ENCODE data around the gene ADGRF3. TPM values are rescaled to one million over a fixed set of nuclear protein-coding genes. Genes with fewer than 3 reads are reported as not detected.

ADGRF3 gene
- 0.04 and 0.06 TPM in 2 replicates for total RNA-seq (ENCODE audit: low replicate concordance)

- Mint-ChIP-seq H3K27ac (peak within 1 kb of the TSS; percentile 100), H3K4me3 (peak within 1 kb of the TSS; percentile 100), H3K9me3 (no peaks in the 10 kb centered on the region), H3K36me3 (peaks cover 11% of the 10 kb centered on the region), H3K27me3 (ENCODE audit: insufficient read depth, low read depth) (peaks cover 5% of the 10 kb centered on the region), H3K4me1 (peaks cover 28% of the 10 kb centered on the region)
- Histone ChIP-seq H3K36me3 (no peaks in the 10 kb centered on the region), H3K79me2 (ENCODE audit: low read depth) (peaks cover 75% of the 10 kb centered on the region), H3K4me3 (peak within 1 kb of the TSS; percentile 90), H3K4me2 (peak within 1 kb of the TSS; percentile 93), H3K9ac (peak within 1 kb of the TSS; percentile 83), H3K27me3 (no peaks in the 10 kb centered on the region), H3K4me1 (peaks cover 24% of the 10 kb centered on the region), H4K20me1 (ENCODE audit: low read depth) (peaks cover 15% of the 10 kb centered on the region), H3K9me3 (ENCODE audit: low read depth) (no peaks in the 10 kb centered on the region), H2AFZ (replicated peaks) (peak within 1 kb of the TSS; percentile 78), H3K27ac (peak within 1 kb of the TSS; percentile 92), H3F3A (ENCODE audit: low read depth) (peaks cover 8% of the 10 kb centered on the region)
- TF ChIP-seq EZH2 (IDR thresholded peaks at IDR 0.05) (no peak), CTCF (IDR thresholded peaks at IDR 0.05) (no peak), EZH2phosphoT487 (IDR thresholded peaks at IDR 0.05) (no peak)
- DNase-seq (ENCODE audit: low spot score) = peak; percentile 79
Measured at GRCh38 chr2:26346454-26347053, at the start of gene ADGRF3. Gene ADGRF3 (minus strand): TSS chr2:26346789. CDS start chr2:26346234, 555 bp downstream.

GRCh38 chr2:26395394-26395793, 48.8 kb upstream of the ADGRF3 start:
- no peaks in the 10 kb centered on the region for H3K9me3 ChIP-seq (ENCODE audit: low read depth)
- peak overlapping the region; percentile 32 for H3K27ac ChIP-seq
- H2AFZ ChIP-seq (replicated peaks) = no peak overlapping the region
- Mint-ChIP-seq H3K4me3 (no peak overlapping the region), H3K27ac (peak overlapping the region; percentile 80), H3K4me1 (peaks cover 34% of the 10 kb centered on the region), H3K9me3 (no peaks in the 10 kb centered on the region), H3K27me3 (ENCODE audit: insufficient read depth, low read depth) (no peaks in the 10 kb centered on the region), H3K36me3 (no peaks in the 10 kb centered on the region)
- H3K4me3 ChIP-seq = no peak overlapping the region
- H3K79me2 ChIP-seq (ENCODE audit: low read depth) = no peaks in the 10 kb centered on the region
- H3K27me3 ChIP-seq = no peaks in the 10 kb centered on the region
- H3K4me2 ChIP-seq = no peak overlapping the region
- peaks cover 12% of the 10 kb centered on the region for H3K4me1 ChIP-seq
- no peak overlapping the region for H3K9ac ChIP-seq
- H3K36me3 ChIP-seq = no peaks in the 10 kb centered on the region
- no peak for TF ChIP-seq EZH2 (IDR thresholded peaks at IDR 0.05)
- TF ChIP-seq EZH2phosphoT487 (IDR thresholded peaks at IDR 0.05) = no peak
- no peak for TF ChIP-seq CTCF (IDR thresholded peaks at IDR 0.05)
- H4K20me1 ChIP-seq (ENCODE audit: low read depth) = no peaks in the 10 kb centered on the region
- DNase-seq (ENCODE audit: low spot score) = no peak
- peaks cover 28% of the 10 kb centered on the region for H3F3A ChIP-seq (ENCODE audit: low read depth)

GRCh38 chr2:26394694-26395093, 48.1 kb upstream of the ADGRF3 start:
- TF ChIP-seq CTCF (IDR thresholded peaks at IDR 0.05) (no peak), EZH2phosphoT487 (IDR thresholded peaks at IDR 0.05) (no peak), EZH2 (IDR thresholded peaks at IDR 0.05) (no peak)
- H3K4me1 Mint-ChIP-seq = peaks cover 27% of the 10 kb centered on the region
- Histone ChIP-seq H3K4me2 (no peak overlapping the region), H3K9ac (no peak overlapping the region), H3F3A (ENCODE audit: low read depth) (peaks cover 28% of the 10 kb centered on the region), H3K36me3 (no peaks in the 10 kb centered on the region), H3K4me1 (peaks cover 12% of the 10 kb centered on the region), H2AFZ (replicated peaks) (no peak overlapping the region), H3K27me3 (no peaks in the 10 kb centered on the region), H3K27ac (no peak overlapping the region), H4K20me1 (ENCODE audit: low read depth) (no peaks in the 10 kb centered on the region), H3K9me3 (ENCODE audit: low read depth) (no peaks in the 10 kb centered on the region), H3K4me3 (no peak overlapping the region), H3K79me2 (ENCODE audit: low read depth) (no peaks in the 10 kb centered on the region)
- H3K4me3 Mint-ChIP-seq = no peak overlapping the region
- peaks cover 2% of the 10 kb centered on the region for H3K36me3 Mint-ChIP-seq
- no peak overlapping the region for H3K27ac Mint-ChIP-seq
- H3K27me3 Mint-ChIP-seq (ENCODE audit: insufficient read depth, low read depth) = no peaks in the 10 kb centered on the region
- no peaks in the 10 kb centered on the region for H3K9me3 Mint-ChIP-seq
- no peak for DNase-seq (ENCODE audit: low spot score)
